GM18508 (cell line): ENCODE data around the gene MMP15.

Experiments
- ATAC-seq: cut with Tn5 transposase; IDR thresholded peaks from one replicate; pipeline ENCODE4 v1.9.1; 2021; ENCODE audit warnings: moderate number of reproducible peaks; ENCODE audit not compliant: insufficient read depth, unreplicated experiment

The MMP15 gene

GRCh38 chr16:58031016-58031800 lies 5.7 kb downstream of the MMP15 start:
- no peak for ATAC-seq

DNA sequence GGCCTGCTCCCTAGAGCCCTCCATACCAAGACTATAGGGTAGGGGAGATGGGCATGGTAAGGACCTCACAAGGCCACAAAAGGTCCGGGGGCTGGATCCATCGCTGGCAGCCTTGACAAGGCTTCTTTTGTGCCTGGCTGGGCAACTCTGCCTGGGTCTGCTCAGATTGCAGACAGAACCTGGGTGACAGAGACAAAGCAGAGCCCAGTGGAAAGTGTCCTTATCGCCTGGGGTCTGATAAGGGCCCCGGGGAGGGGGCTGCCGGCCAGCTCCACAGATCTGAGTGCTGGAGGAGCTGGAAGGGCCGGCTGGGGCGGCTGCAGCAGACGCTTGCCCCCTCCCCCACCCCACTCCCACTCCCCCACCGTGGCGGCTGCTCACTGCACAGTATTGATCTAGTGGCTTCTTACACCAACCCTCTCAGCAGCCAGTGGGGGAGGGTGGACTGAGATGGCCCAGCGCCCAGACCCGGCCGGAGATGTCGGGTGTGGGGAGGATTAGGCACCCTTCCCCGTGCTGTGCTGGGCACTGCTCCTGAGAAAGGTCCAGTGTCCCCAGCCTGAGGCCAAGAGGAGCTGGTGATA lies 7.2 kb downstream of the MMP15 start:
- no peak for ATAC-seq

GRCh38 chr16:58034128-58034685 lies 8.7 kb downstream of the MMP15 start:
- no peak for ATAC-seq

GRCh38 chr16:58034774-58035173 lies 9.2 kb downstream of the MMP15 start:
- no peak for ATAC-seq

DNA sequence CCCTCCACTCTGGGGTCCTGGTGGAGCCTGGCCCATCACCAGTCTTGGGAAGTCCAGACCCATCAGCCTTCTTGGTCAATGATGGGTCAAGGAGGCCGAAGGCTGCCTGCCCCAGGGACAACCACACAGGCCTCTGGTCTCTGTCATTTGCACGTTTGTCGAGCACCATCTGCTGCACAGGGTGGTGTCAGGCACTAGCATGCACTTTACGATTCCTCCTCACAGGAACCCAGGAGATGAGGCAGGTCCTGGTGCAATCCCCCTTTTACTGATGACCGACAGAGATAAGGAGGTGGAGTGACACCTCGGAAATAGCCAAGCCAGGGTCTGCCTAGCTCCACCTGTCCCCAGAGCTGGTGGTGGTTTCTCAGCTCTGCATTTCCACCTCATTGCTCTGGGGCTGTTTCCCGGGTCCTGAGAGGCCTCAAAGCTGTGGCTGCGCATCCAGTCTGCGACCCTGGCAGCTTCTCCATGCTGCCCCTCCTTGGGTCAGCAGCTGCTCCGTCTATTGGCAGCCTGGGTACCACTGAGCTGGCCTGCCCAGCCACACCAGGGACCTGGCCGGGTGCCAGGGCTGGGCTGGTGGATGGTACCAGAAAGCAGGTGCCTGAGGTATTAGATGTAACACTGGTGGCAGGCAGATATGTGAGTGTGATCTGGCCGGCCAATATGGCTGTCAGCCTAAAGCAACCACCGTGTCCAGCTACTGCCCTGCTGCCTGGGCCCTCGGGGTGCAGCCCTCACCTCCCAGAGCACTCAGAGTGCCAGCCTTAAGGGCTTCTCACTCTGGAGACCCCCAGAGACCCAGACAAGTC lies 10.0 kb downstream of the MMP15 start:
- ATAC-seq: no peak

GRCh38 chr16:58036943-58037342 lies 11.4 kb downstream of the MMP15 start:
- ATAC-seq: no peak

DNA sequence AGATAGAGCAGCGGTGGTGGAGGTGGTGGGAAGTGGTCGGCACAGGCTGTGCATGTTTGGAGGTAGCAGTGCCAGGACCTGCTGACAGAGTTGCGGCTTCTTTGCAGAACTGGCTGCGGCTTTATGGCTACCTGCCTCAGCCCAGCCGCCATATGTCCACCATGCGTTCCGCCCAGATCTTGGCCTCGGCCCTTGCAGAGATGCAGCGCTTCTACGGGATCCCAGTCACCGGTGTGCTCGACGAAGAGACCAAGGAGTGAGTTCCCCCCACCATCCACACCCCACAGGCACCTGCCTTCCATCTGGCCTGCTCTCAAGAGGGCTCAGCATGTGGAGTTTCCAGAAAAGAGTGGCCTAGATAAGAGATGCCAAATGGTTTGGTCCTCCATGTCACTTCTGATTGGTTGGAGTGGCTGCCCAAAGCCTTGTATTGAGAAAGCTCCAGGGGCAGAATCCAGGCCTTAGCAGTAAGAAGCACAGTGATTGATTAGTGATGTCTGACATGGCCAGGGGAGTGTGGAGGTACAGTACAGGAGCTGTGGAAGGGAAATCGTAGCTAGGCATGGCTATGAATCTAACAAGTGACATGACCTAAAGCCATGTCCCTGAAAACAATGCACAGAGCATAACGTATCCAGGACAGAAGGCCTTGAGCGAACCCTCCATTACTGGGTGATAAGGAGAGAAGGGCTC lies 12.0 kb downstream of the MMP15 start:
- ATAC-seq: no peak

DNA sequence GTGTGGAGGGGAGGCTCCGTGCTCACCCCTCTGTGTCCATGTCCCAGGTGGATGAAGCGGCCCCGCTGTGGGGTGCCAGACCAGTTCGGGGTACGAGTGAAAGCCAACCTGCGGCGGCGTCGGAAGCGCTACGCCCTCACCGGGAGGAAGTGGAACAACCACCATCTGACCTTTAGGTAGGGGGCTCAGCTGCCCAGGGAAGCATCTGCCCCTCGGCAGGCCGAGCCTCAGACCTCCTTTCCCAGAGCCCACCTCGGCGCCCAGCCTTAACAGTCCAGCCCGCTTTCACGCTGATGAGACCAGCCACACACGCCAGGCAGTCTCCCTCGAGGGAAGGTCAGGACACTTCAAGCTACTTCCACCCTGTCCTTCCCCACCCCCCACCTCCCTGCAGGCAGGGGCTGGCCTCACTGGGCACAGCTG lies 12.7 kb downstream of the MMP15 start:
- no peak for ATAC-seq

GRCh38 chr16:58039829-58040495 lies 14.4 kb downstream of the MMP15 start:
- no peak for ATAC-seq

- no peak for ATAC-seq
These were observed 14.9 kb downstream of the MMP15 start for GRCh38 chr16:58040496-58040846.

GRCh38 chr16:58040945-58041627 lies 15.5 kb downstream of the MMP15 start:
- ATAC-seq: no peak

- ATAC-seq: no peak
These were observed 16.0 kb downstream of the MMP15 start for GRCh38 chr16:58041628-58041955.

DNA sequence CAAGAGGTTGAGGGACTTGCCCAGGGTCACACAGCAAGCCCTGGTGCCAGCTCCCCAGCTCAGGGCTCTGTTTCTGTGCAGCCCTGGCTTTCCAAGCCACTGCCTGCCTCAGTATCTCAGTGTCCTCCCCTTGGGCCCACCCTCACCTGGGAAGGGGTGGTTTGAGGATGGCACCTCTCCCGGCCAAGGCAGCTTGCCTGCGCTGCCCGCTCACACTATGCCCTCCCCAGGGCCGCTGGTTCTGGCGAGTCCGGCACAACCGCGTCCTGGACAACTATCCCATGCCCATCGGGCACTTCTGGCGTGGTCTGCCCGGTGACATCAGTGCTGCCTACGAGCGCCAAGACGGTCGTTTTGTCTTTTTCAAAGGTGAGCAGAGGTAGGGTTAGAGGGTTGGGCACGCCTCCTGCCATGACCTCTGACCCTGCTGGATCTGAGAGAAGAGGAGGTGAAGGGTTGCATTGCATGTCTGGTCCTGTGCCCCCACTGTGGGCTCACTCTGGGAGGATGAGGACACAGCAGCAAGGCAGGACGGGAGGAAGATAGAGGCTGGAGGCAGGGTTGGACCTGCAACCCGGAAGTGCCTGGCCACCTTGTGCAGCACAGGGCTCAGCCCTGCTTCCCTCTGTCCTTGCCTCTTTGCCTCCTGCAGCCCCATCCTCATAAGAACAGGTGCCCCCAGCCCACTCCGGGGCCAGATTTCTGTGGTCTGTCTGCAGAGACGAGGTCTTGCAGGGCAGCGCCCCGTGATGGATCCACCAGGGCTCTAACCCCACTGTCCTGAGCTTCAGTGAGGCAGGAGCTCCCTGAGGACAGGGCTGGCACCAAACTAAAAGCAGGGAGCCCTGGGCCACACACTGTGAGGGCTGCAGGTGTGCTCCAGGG lies 16.7 kb downstream of the MMP15 start:
- ATAC-seq: no peak

DNA sequence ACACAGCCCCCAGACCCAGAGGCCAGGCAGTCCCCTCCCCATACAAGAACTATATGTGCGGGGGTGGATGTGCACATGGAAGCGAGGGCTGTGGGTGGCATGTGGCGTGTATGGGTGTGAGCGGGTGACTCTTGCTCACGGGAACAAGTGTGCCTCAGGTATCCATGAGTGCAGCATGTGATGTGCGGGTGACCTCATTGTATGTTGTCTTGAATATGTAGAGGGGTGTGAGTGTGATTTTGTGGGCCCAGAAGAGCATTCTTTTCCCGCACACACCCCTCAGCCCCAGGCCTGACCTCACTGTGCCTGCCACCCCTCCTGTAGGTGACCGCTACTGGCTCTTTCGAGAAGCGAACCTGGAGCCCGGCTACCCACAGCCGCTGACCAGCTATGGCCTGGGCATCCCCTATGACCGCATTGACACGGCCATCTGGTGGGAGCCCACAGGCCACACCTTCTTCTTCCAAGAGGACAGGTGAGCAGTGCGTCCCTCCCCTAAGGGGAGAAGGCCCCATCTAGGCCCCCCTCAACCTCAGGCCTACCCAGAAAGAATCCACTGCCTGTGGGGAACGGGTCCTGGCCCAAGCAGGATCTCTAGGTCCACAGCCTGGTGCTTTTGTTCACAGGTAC lies 17.4 kb downstream of the MMP15 start:
- no peak for ATAC-seq

DNA sequence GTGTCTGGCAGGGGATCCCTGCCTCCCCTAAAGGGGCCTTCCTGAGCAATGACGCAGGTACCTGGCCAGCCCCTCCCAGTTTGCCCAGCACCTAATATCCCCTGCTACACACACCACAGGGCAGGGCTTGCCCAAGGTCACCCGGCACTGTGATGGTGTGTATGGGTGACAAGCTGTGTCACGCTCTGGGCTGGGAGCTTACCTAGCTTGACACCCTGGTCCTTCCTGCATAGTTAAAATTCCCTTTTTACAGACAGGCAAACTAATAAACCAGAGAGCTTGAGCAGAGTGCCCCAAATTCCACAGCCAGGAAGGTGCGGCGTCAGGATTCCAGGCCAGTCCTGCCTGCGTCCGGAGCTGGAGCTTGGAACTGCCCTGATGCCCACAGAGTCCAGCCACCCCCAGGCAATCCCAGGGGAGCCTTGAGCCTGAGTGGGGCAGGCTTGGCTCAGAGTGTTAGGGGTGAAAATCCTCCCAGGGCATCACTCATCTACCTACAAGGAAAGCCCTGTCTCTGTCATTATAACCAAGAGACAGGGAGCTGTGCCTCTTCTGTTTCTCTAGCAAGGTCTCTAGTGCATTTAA lies 18.1 kb downstream of the MMP15 start:
- ATAC-seq: no peak

- no peak for ATAC-seq
These were observed 18.9 kb downstream of the MMP15 start for GRCh38 chr16:58044266-58045019.

GRCh38 chr16:58045096-58045495 lies 19.5 kb downstream of the MMP15 start:
- ATAC-seq: no peak
